Neural cell (in vitro differentiated cells): Measurements from ENCODE around the gene PDE11A.

ENCODE experiments used
- CTCF ChIP-seq: fragments of 450-650 bp; IDR thresholded peaks from 2 replicates; pipeline ENCODE4 v1.5.1; 2014; ENCODE audit warnings: antibody characterized with exemption, mild to moderate bottlenecking, moderate library complexity; ENCODE audit not compliant: poor library complexity, severe bottlenecking
- EZH2 ChIP-seq: fragments of 200-600, 300-800 bp; shearing (Covaris generic), sonication (generic); IDR thresholded peaks from 2 replicates; pipeline ENCODE4 v1.6.1; 2014; ENCODE audit warnings: antibody characterized with exemption, low read length, borderline replicate concordance, mild to moderate bottlenecking; ENCODE audit not compliant: insufficient read depth, poor library complexity, severe bottlenecking
- POLR2AphosphoS5 ChIP-seq: IDR thresholded peaks from 2 replicates; pipeline ENCODE4 v1.6.1; 2012
- RAD21 ChIP-seq: fragments of 450-650 bp; conservative IDR thresholded peaks from 2 replicates; pipeline ENCODE4 v1.6.1; 2014; ENCODE audit warnings: antibody characterized with exemption, mild to moderate bottlenecking, moderate library complexity
- SMC3 ChIP-seq: fragments of 450-650 bp; conservative IDR thresholded peaks from 2 replicates; pipeline ENCODE4 v1.6.1; 2014; ENCODE audit warnings: antibody characterized with exemption, mild to moderate bottlenecking, moderate library complexity; ENCODE audit not compliant: poor library complexity
- TAF1 ChIP-seq: IDR thresholded peaks from 2 replicates; pipeline ENCODE4 v1.6.1; 2012; ENCODE audit warnings: low read depth

- TF ChIP-seq CTCF (no peak), TAF1 (no peak), POLR2AphosphoS5 (no peak), RAD21 (no peak), EZH2 (no peak), SMC3 (no peak)
Observed at GRCh38 chr2:177891533-177891932, 181.0 kb downstream of the PDE11A start.
